IMR-90 (cell line): ENCODE measurements around the gene MCF2L. TPM values are rescaled to one million over a fixed set of nuclear protein-coding genes. Genes with fewer than 3 reads are reported as not detected.

ENCODE experiments used
- ATAC-seq: fragments of 200-7000 bp; cut with Tn5 transposase; 2 replicates; pipeline ENCODE4 v1.9.1; 2020; ENCODE audit warnings: low read depth, mild to moderate bottlenecking, moderate library complexity
- BruUV-seq: library from RNA; stranded (reverse); fragments of 400-500 nt; replicated peaks from 2 replicates; lab custom pipeline; 2021; lab: Mats Ljungman, UMichigan
- CTCF ChIA-PET: fragments of 300-600 bp; formaldehyde crosslinking; extraction: SDS; loops from one replicate; lab custom pipeline; 2021; ENCODE audit warnings: antibody characterized with exemption; lab: Yijun Ruan, JAX
- POLR2A ChIA-PET: fragments of 300-600 bp; sonication (Branson Sonifier 250); formaldehyde crosslinking; loops from one replicate; lab custom pipeline; 2022; ENCODE audit warnings: antibody characterized with exemption; ENCODE audit not compliant: unreplicated experiment; lab: Charles Lee
- DNase-seq: peaks from one replicate; pipeline ENCODE4 v3.0.0; 2013
- H2AFZ ChIP-seq: replicated peaks from 2 replicates; pipeline ENCODE3; 2013; ENCODE audit warnings: low read length, mild to moderate bottlenecking; ENCODE audit not compliant: poor library complexity
- H2AK5ac ChIP-seq: 2 replicates; pipeline ENCODE4 v1.6.1; 2013; ENCODE audit warnings: low read depth, low read length, inconsistent platforms
- H2AK9ac ChIP-seq: replicated peaks from 2 replicates; pipeline ENCODE3; 2013; ENCODE audit warnings: mild to moderate bottlenecking, low read depth, low read length, moderate library complexity; ENCODE audit not compliant: poor library complexity
- H2BK120ac ChIP-seq: 2 replicates; pipeline ENCODE4 v1.6.1; 2013; ENCODE audit warnings: low read depth, low read length, inconsistent platforms
- H2BK15ac ChIP-seq: 3 replicates; pipeline ENCODE4 v1.6.1; 2013; ENCODE audit warnings: low read depth, low read length, inconsistent platforms
- H2BK20ac ChIP-seq: 2 replicates; pipeline ENCODE4 v1.6.1; 2013; ENCODE audit warnings: low read depth, mild to moderate bottlenecking, inconsistent platforms, low read length, moderate library complexity
- H2BK5ac ChIP-seq: 2 replicates; pipeline ENCODE4 v1.6.1; 2013; ENCODE audit warnings: mild to moderate bottlenecking, low read depth, low read length, inconsistent platforms; ENCODE audit not compliant: poor library complexity, severe bottlenecking
- H3K14ac ChIP-seq: replicated peaks from 2 replicates; pipeline ENCODE4 v1.6.1; 2013; ENCODE audit warnings: low read depth, low read length, inconsistent platforms
- H3K18ac ChIP-seq: 2 replicates; pipeline ENCODE4 v1.6.1; 2013; ENCODE audit warnings: low read depth, low read length, control low read depth
- H3K23ac ChIP-seq: 2 replicates; pipeline ENCODE4 v1.6.1; 2013; ENCODE audit warnings: low read depth, low read length, inconsistent platforms
- H3K27ac ChIP-seq: 2 replicates; pipeline ENCODE4 v1.5.1; 2013; ENCODE audit warnings: mild to moderate bottlenecking, control low read depth, low read length; ENCODE audit not compliant: insufficient read depth
- H3K27me3 ChIP-seq: 2 replicates; pipeline ENCODE4 v1.6.1; 2013; ENCODE audit warnings: low read length; ENCODE audit not compliant: control insufficient read depth, insufficient read depth
- H3K36me3 ChIP-seq: 2 replicates; pipeline ENCODE4 v1.6.1; 2013; ENCODE audit warnings: low read length, mixed read lengths; ENCODE audit not compliant: control insufficient read depth, insufficient read depth
- H3K4ac ChIP-seq: 2 replicates; pipeline ENCODE4 v1.6.1; 2013; ENCODE audit warnings: low read depth, low read length, inconsistent platforms
- H3K4me1 ChIP-seq: 2 replicates; pipeline ENCODE4 v1.6.1; 2013; ENCODE audit warnings: low read length, mixed read lengths; ENCODE audit not compliant: control insufficient read depth, insufficient read depth
- H3K4me2 ChIP-seq: 2 replicates; pipeline ENCODE4 v1.6.1; 2013; ENCODE audit warnings: low read depth, mild to moderate bottlenecking, control low read depth, low read length, moderate library complexity
- H3K4me3 ChIP-seq: 2 replicates; pipeline ENCODE4 v1.5.1; 2013; ENCODE audit warnings: low read depth, mild to moderate bottlenecking, control low read depth, low read length, moderate library complexity; ENCODE audit not compliant: insufficient read depth
- H3K56ac ChIP-seq: 2 replicates; pipeline ENCODE4 v1.6.1; 2013; ENCODE audit warnings: low read length, inconsistent platforms; ENCODE audit not compliant: insufficient read depth; ENCODE audit errors: extremely low read depth
- H3K79me1 ChIP-seq, 2 experiments: 2 replicates each; pipeline ENCODE4 v1.6.1; 2013; ENCODE audit warnings: low read length in 2 of 2, inconsistent platforms in 1 of 2, low read depth in 1 of 2
- H3K9ac ChIP-seq: 2 replicates; pipeline ENCODE4 v1.6.1; 2013; ENCODE audit warnings: low read depth, low read length, control low read depth
- H3K9me1 ChIP-seq: 2 replicates; pipeline ENCODE4 v1.6.1; 2013; ENCODE audit warnings: low read length, inconsistent platforms; ENCODE audit not compliant: insufficient read depth
- H3K9me3 ChIP-seq: 2 replicates; pipeline ENCODE4 v1.6.1; 2013; ENCODE audit warnings: low read length; ENCODE audit not compliant: control insufficient read depth, insufficient read depth
- H4K20me1 ChIP-seq: 2 replicates; pipeline ENCODE4 v1.6.1; 2013; ENCODE audit warnings: low read length, inconsistent platforms; ENCODE audit not compliant: insufficient read depth
- H4K5ac ChIP-seq: 2 replicates; pipeline ENCODE4 v1.6.1; 2013; ENCODE audit warnings: mild to moderate bottlenecking, low read depth, low read length, control low read depth
- H4K8ac ChIP-seq, 2 experiments: 2 replicates each; pipeline ENCODE4 v1.6.1; 2013; ENCODE audit warnings: low read depth in 2 of 2, low read length in 2 of 2, control low read depth in 1 of 2, inconsistent platforms in 1 of 2
- H4K91ac ChIP-seq: 2 replicates; pipeline ENCODE4 v1.6.1; 2013; ENCODE audit warnings: low read depth, low read length, inconsistent platforms; ENCODE audit not compliant: insufficient read depth
- MAFK ChIP-seq: IDR thresholded peaks from 2 replicates; pipeline ENCODE4 v1.6.1; 2012; ENCODE audit warnings: low read depth, low read length, improper control_type of control experiment
- WGBS, 2 experiments: methylation state at CpG; one replicate each; pipeline versions ENCODE4 v1.1.5 to v1.1.7; 2013; ENCODE audit warnings: missing lambda C conversion rate in 2 of 2; ENCODE audit not compliant: insufficient read length in 1 of 2; ENCODE audit errors: extremely low coverage in 2 of 2; 5-methylcytosine and 5-hydroxymethylcytosine counted together
- dilution Hi-C: fragments of 300-500 bp; cut with HindIII; formaldehyde crosslinking; loops from one replicate; pipeline ENCODE4 v1.14.3; 2018; ENCODE audit warnings: low sequenced_read_pairs; ENCODE audit not compliant: unreplicated experiment
- in situ Hi-C: fragments of 300-500 bp; cut with MboI; formaldehyde crosslinking; loops from 3 replicates; pipeline ENCODE4 v1.14.3; 2019; ENCODE audit warnings: low sequenced_read_pairs, inconsistent platforms, mixed read lengths
- intact Hi-C: fragments of 100-400 bp; cut with micrococcal nuclease; formaldehyde crosslinking; loops from 2 replicates; pipeline ENCODE4 v1.10.0; 2022
- polyA plus RNA-seq, 3 experiments: library from polyadenylated mRNA; depleted of rRNA; stranded (reverse); fragments of >200 nt; gene quantifications; 2 replicates each; pipeline ENCODE4 v1.2.3, GENCODE V29; 2012; ENCODE audit warnings: low replicate concordance in 1 of 3
- total RNA-seq: library from RNA; depleted of rRNA; stranded (reverse); fragments of >200 nt; gene quantifications from 2 replicates; pipeline ENCODE4 v1.2.3, GENCODE V29; 2012

MCF2L gene
- total and polyA plus RNA-seq, 2 of the 4 experiments (the other 2 are of a cell fraction): 0.18 TPM; not detected in 1

- no peak for ATAC-seq
- CTCF ChIA-PET: no interaction called here
Observed at GRCh38 chr13:112980434-112980833, 11.4 kb downstream of the MCF2L start.

More at GRCh38 chr13:112980434-112980833, 11.4 kb downstream of the MCF2L start:
- Histone ChIP-seq H4K8ac (no peak overlapping the region), H3K14ac (no peak overlapping the region), H2BK20ac (no peak overlapping the region), H4K5ac (no peak overlapping the region), H2BK120ac (no peak overlapping the region), H3K4ac (no peak overlapping the region), H3K36me3 (no peaks in the 10 kb centered on the region), H2AFZ (no peak overlapping the region), H2BK15ac (no peak overlapping the region), H3K27ac (no peak overlapping the region), H4K91ac (no peak overlapping the region), H4K20me1 (no peaks in the 10 kb centered on the region), H3K4me3 (no peak overlapping the region), H3K9me1 (no peaks in the 10 kb centered on the region), H3K79me1 (no peaks in the 10 kb centered on the region), H2AK5ac (no peak overlapping the region), H3K4me2 (no peak overlapping the region), H3K4me1 (no peaks in the 10 kb centered on the region), H3K9me3 (no peaks in the 10 kb centered on the region), H2BK5ac (no peak overlapping the region), H3K9ac (no peak overlapping the region), H3K27me3 (peaks cover 66% of the 10 kb centered on the region), H2AK9ac (no peak overlapping the region), H3K18ac (no peak overlapping the region), H3K23ac (no peak overlapping the region), H3K56ac (no peak overlapping the region)
- POLR2A ChIA-PET: no interaction called here
- no peak for TF ChIP-seq MAFK
- WGBS, 2 experiments: 30% methylated on average over 2 of the region's 18 CpGs; no CpG with 5 or more reads in 1 of the 2 experiments
- no peak for DNase-seq
- intact Hi-C loops: no loop called here
- dilution Hi-C loops: no loop called here
- no TSS peak for BruUV-seq
- in situ Hi-C loops: no loop called here
